Activated CD8-positive, alpha-beta memory T cell treated with anti-CD3 and anti-CD28 coated beads, Interleukin-2, amount 10 ng/mL, durations not matched to agents 7 days and 5 days (primary cell): ENCODE data around the gene MLH3. TPM values are rescaled to one million over a fixed set of nuclear protein-coding genes. Genes with fewer than 3 reads are reported as not detected.
"Not testable (repeated sequence)": the region's sequence is repeated elsewhere in the genome, so short reads cannot be mapped to it uniquely, and the experiment has no call there.

Source experiments
- ATAC-seq: fragments of 150-1000 bp; cut with Tn5 transposase; one replicate; pipeline ENCODE4 v1.10.0; 2021; ENCODE audit warnings: moderate library complexity
- CTCF ChIA-PET: fragments of 350-600 bp; sonication (Branson Sonifier 250); formaldehyde crosslinking; loops from one replicate; lab custom pipeline; 2021; ENCODE audit warnings: antibody characterized with exemption; lab: Charles Lee
- DNase-seq: peaks from one replicate; pipeline ENCODE4 v3.0.0-alpha.2; 2020
- H3K27ac Mint-ChIP-seq: one replicate; pipeline ENCODE4 v1.8.0; 2021; ENCODE audit warnings: mild to moderate bottlenecking, mixed read lengths
- H3K27me3 Mint-ChIP-seq: one replicate; pipeline ENCODE4 v1.8.0; 2021; ENCODE audit warnings: mixed read lengths
- H3K36me3 Mint-ChIP-seq: one replicate; pipeline ENCODE4 v1.8.0; 2021; ENCODE audit warnings: mild to moderate bottlenecking, mixed read lengths
- H3K4me1 Mint-ChIP-seq: one replicate; pipeline ENCODE4 v1.8.0; 2021; ENCODE audit warnings: mixed read lengths
- H3K4me3 Mint-ChIP-seq: one replicate; pipeline ENCODE4 v1.8.0; 2021; ENCODE audit warnings: mild to moderate bottlenecking, moderate library complexity, mixed read lengths
- H3K9me3 Mint-ChIP-seq: one replicate; pipeline ENCODE4 v1.8.0; 2022; ENCODE audit warnings: low read depth, mixed read lengths
- total RNA-seq, 2 experiments: library from RNA; stranded (reverse); gene quantifications; one replicate each; pipeline ENCODE4 v1.2.3, GENCODE V29; 2021

Gene MLH3
- total RNA-seq, 2 experiments from 2014 or later, result 15.1 to 16.2 TPM

DNA sequence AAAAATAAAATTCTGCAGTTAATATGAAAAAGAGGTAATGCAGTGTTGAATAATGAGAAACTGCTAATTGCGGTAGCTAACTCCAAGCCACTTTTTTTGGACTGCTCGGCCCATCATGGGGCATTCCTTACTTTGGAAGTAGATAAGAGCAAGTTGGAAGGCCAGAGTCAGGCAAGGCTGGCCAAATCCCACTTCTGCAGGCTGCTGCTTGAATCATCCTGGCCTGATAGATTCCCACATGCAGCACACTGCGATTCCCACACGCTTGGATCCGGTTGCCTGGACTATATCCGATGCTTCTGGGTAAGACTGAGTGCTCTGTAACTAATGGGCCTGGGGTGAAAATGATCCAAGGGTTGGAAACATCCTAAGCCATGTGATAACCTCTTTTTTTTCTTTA, 38.0 kb downstream of the MLH3 start:
- H3K4me3 Mint-ChIP-seq, result no peak overlapping the region
- H3K27ac Mint-ChIP-seq, result no peak overlapping the region
- peaks cover 33% of the 10 kb centered on the region for H3K36me3 Mint-ChIP-seq
- ATAC-seq (no peak), DNase-seq (no peak)
- H3K27me3 Mint-ChIP-seq, result no peaks in the 10 kb centered on the region
- CTCF ChIA-PET, result interaction anchor here (1.4 to 1.8 kb wide), 2 partner anchors 9 to 153 kb away, joined by 3 to 4 read pairs; no protein-coding TSS in a partner anchor
- no peaks in the 10 kb centered on the region for H3K9me3 Mint-ChIP-seq
- peaks cover 16% of the 10 kb centered on the region for H3K4me1 Mint-ChIP-seq

DNA sequence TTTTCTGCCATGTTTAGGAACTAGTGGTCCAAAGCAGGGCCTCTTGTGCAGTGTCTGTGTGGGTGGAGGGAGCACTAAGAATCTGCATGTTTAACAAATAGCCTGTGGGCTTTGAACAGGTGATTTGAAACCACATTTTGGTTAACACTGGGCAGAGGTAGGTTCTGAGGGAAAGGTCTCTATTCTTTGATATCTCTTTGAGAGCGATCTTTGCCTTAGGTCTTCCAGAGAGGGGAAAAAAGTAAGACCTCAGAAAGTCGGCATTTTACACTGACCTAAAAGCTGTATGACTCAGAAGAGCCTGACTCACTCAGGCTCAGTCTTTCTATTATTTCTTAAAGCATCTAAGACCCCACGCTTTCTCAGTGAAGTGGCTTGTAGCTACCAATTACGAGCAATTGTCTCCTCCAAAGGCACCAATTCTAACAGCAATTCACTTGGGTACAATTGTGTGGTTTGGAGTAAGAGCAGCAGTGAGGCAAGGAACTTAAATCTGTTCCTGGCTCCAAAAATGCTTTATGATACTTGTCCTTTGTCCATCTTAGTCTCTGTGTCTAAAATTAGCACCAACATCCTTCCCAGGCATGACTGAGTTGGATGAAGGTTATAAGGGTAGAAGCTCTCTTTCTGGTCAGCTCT, 39.8 kb downstream of the MLH3 start:
- no peak for DNase-seq
- H3K4me1 Mint-ChIP-seq, result peaks cover 20% of the 10 kb centered on the region
- CTCF ChIA-PET, result interaction anchor here (1.2 to 1.8 kb wide), 3 partner anchors 11 to 151 kb away, joined by 3 to 4 read pairs (median 3); no protein-coding TSS in a partner anchor
- H3K27ac Mint-ChIP-seq, result no peak overlapping the region
- peak; percentile 56 for ATAC-seq
- peaks cover 36% of the 10 kb centered on the region for H3K36me3 Mint-ChIP-seq
- H3K9me3 Mint-ChIP-seq, result no peaks in the 10 kb centered on the region
- no peaks in the 10 kb centered on the region for H3K27me3 Mint-ChIP-seq
- H3K4me3 Mint-ChIP-seq, result no peak overlapping the region

DNA sequence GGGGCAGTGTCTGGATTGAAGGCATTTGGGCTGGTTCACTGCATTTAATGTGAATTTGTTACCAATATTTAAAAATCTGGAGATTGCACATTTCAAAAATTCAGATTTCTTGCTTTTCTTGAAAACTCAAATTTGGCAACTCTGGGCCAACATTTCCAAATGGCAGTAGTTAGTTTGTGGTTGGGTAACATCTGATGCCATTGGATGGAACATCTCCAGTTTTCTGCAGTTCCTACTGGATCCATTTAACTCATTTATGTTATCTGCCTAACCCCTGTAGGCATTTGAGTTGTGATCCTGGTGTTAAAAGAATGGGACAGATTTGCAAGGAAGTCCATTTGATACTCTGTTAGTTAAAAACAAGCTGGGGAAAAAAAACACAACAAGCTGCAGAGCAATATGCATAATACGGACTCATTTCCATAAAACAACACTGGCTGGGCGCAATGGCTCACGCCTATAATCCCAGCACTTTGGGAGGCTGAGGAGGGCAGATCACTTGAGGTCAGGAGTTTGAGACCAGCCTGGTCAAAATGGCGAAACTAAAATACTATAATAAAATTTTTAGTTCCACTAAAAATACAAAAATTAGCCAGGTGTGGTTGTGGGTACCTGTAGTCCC, 40.7 kb downstream of the MLH3 start:
- CTCF ChIA-PET, result interaction anchor here (1.3 kb wide), 2 partner anchors 12 to 56 kb away, joined by 3 read pairs; no protein-coding TSS in a partner anchor
- Mint-ChIP-seq H3K4me3 (no peak overlapping the region), H3K27me3 (no peaks in the 10 kb centered on the region), H3K9me3 (no peaks in the 10 kb centered on the region), H3K27ac (no peak overlapping the region), H3K4me1 (peaks cover 22% of the 10 kb centered on the region), H3K36me3 (peaks cover 43% of the 10 kb centered on the region)
- DNase-seq (no peak), ATAC-seq (no peak)

DNA sequence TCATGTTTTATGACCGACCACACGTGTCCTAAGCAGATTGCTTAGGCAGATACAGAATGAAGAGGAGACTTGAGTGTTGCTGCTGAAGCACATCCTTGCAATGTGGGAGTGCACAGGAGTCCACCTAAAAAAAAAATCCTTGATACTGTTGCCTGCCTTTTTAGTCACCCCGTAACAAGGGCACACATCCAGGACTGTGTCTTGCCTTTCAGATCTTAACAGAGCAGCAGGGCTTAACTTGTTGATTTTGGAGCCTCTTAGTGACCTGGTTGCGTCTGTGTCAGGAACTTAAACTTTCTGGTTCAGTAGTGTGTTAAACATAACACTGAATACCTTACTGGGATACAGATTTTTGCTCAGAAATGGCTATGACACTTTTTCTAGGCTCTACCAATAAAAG, 42.1 kb downstream of the MLH3 start:
- Mint-ChIP-seq H3K27ac (no peak overlapping the region), H3K4me3 (no peak overlapping the region), H3K4me1 (peaks cover 32% of the 10 kb centered on the region), H3K36me3 (peaks cover 50% of the 10 kb centered on the region), H3K9me3 (no peaks in the 10 kb centered on the region), H3K27me3 (no peaks in the 10 kb centered on the region)
- CTCF ChIA-PET, result interaction anchor here (0.7 kb wide), 1 partner anchor 516 kb away, joined by 3 read pairs; the partner anchor contains the start of genes ISCA2 and NPC2
- ATAC-seq (no peak), DNase-seq (no peak)

DNA sequence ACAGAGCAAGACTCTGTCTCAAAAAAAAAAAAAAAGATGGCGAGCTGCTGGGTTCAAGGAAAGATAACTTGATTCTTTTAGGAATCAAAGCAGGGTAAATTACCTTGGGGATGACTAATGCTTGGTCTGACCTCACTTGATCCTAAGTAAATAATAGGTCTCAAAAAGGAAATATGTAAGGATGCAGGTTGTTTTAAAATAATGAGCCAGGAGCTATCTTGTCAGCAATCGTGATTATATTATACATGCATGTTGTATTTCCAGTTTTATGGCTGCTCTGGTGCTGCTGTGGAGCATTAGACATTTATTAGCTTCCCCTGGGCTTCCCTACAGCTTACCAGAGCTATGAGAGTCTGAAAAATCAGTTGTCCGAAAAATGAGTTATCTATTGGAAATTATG, 45.9 kb downstream of the MLH3 start:
- CTCF ChIA-PET, result interaction anchor here (0.9 to 2.9 kb wide), 3 partner anchors 60 to 145 kb away, joined by 3 to 14 read pairs (median 3); no protein-coding TSS in a partner anchor
- Mint-ChIP-seq H3K27ac (no peak overlapping the region), H3K9me3 (no peaks in the 10 kb centered on the region), H3K36me3 (peaks cover 56% of the 10 kb centered on the region), H3K4me3 (no peak overlapping the region), H3K4me1 (peaks cover 38% of the 10 kb centered on the region), H3K27me3 (no peaks in the 10 kb centered on the region)
- ATAC-seq (no peak), DNase-seq (no peak)

DNA sequence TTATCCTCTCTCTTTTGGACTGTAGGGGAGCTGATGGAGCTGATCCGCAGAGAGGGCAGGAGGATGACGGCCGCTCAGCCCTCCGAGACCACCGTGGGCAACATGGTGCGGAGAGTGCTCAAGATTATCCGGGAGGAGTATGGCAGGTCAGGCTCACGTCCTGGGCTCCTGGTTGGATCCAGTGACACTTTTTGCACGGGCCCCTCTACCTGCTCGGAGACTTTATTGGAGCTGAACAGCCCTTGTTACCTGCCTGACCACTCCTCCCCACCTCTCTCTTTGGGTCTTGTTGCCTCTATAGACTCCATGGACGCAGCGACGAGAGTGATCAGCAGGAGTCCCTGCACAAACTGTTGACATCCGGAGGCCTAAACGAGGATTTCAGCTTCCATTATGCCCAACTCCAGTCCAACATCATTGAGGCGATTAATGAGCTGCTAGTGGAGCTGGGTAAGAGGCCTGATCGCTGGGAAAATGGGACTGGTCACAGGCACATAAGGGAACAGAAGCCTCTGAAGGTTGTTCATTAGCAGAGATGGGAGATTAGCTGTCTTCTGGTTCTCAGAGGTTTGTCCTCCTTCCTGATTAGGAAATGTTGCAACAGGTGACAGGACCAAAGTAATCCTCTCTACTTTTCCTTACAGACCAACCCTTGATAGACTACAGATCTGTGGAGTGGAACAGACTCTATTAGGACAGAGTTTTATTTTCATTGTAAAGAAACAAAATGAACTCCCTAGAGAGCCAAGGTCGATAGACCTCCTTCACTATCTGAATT, 47.8 kb downstream of the MLH3 start:
- ATAC-seq (no peak), DNase-seq (no peak)
- CTCF ChIA-PET, result interaction anchor here (0.7 to 2.9 kb wide), 12 partner anchors 10 to 141 kb away, joined by 3 to 14 read pairs (median 3); partner anchors contain the start of genes ACYP1 and RPS6KL1
- H3K27me3 Mint-ChIP-seq, result no peaks in the 10 kb centered on the region
- no peaks in the 10 kb centered on the region for H3K9me3 Mint-ChIP-seq
- H3K4me3 Mint-ChIP-seq, result peak overlapping the region; percentile 95
- H3K27ac Mint-ChIP-seq, result peak overlapping the region; percentile 92
- H3K4me1 Mint-ChIP-seq, result peaks cover 38% of the 10 kb centered on the region
- H3K36me3 Mint-ChIP-seq, result peaks cover 45% of the 10 kb centered on the region

DNA sequence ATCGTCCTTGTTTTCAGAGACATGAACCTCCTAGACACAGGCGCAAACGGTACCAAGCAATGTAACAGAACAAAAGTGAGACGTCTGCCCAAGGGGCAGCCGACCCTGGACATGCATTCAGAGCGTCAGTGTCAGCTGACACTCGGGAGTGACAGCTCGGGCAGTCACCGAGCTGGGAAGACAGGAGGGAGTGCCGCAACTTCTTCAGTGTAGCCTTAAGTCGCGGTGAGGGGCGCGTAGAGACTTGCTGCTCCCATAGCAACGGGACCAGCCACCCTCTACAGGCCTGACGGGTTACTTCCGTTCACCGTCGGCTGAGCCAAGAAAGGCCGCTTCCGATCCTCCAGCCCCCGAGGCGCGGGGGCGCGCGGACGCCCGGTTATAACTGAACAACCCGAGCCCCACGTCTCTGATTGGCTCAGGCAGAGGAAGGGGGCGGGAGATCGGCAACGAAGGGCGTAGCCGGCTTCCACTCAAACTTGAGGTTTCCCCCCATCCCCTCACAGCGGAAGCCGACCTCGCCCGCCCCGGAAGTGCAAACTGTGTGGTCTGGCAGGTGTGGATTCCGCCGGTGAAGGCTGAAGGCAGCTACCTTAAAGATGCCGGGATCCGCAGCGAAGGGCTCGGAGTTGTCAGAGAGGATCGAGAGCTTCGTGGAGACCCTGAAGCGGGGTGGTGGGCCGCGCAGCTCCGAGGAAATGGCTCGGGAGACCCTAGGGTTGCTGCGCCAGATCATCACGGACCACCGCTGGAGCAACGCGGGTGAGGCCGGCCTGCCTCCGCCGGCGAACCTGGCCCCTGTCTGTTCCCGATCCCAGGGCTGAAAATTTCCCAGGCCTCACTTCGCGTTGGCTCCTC, 48.6 kb downstream of the MLH3 start, which contains the start of gene EIF2B2:
EIF2B2 (plus strand) TSS at position 530 of the 858 bp plus-strand sequence; CDS start at position 600, 70 bp downstream.
- Mint-ChIP-seq H3K9me3 (no peaks in the 10 kb centered on the region), H3K4me1 (peaks cover 37% of the 10 kb centered on the region), H3K27me3 (no peaks in the 10 kb centered on the region), H3K36me3 (peaks cover 41% of the 10 kb centered on the region), H3K4me3 (peak within 1 kb of the TSS; percentile 95), H3K27ac (peak within 1 kb of the TSS; percentile 92)
- CTCF ChIA-PET, result interaction anchor here (0.6 to 2.9 kb wide), 10 partner anchors 12 to 294 kb away, joined by 3 to 14 read pairs (median 3); partner anchors contain the start of genes ACYP1 and RPS6KL1
- peak; percentile 100 for DNase-seq
- peak; percentile 98 for ATAC-seq

DNA sequence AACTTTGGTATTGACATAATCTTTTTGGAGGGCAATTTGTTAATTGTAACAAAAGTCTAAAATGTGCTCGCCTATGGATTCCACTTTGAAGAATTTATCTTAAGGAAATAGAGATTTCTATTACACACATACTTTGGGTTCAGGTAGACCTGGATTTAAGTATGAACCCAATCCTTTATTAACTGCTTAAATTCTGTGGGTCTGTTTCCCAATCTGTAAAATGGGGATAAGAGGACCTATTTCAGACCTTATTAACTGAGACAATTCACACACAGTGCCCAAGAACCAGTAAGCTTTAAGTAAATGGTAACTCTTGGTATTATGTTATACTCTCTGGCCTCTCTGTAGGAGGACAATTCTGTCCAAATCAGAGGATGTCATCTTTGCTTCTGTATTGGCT, 49.4 kb downstream of the MLH3 start:
- no peak for DNase-seq
- Mint-ChIP-seq H3K9me3 (no peaks in the 10 kb centered on the region), H3K36me3 (peaks cover 35% of the 10 kb centered on the region), H3K27me3 (no peaks in the 10 kb centered on the region), H3K27ac (peak overlapping the region; percentile 92), H3K4me1 (peaks cover 34% of the 10 kb centered on the region), H3K4me3 (peak overlapping the region; percentile 95)
- ATAC-seq, result no peak
- CTCF ChIA-PET, result interaction anchor here (0.6 to 1.8 kb wide), 4 partner anchors 12 to 390 kb away, joined by 3 to 5 read pairs (median 5); partner anchors contain the start of gene LTBP2

DNA sequence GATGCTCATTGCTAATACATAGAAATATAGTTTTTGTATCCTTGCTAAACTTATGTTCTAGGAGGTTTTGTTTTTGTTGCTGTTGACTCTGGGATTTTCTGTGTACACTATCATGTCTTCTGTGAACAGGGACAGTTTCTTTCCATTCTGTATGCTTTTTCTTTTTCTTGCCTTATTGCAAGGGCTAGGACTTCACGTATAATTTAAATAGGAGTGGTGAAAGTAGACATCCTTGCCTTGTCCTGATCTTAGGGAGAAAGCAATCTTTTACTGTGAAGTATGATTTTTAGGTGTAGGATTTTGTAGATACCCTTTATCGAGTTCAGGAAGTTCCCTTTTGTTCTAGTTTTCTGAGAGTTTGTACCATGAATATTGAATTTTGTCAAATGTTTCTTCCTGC, 50.0 kb downstream of the MLH3 start:
- ATAC-seq (no peak), DNase-seq (no peak)
- CTCF ChIA-PET, result interaction anchor here (1.5 kb wide), 1 partner anchor 389 kb away, joined by 3 read pairs; the partner anchor contains the start of gene LTBP2
- Mint-ChIP-seq H3K9me3 (no peaks in the 10 kb centered on the region), H3K27ac (no peak overlapping the region), H3K4me1 (peaks cover 34% of the 10 kb centered on the region), H3K36me3 (peaks cover 29% of the 10 kb centered on the region), H3K4me3 (no peak overlapping the region), H3K27me3 (no peaks in the 10 kb centered on the region)

DNA sequence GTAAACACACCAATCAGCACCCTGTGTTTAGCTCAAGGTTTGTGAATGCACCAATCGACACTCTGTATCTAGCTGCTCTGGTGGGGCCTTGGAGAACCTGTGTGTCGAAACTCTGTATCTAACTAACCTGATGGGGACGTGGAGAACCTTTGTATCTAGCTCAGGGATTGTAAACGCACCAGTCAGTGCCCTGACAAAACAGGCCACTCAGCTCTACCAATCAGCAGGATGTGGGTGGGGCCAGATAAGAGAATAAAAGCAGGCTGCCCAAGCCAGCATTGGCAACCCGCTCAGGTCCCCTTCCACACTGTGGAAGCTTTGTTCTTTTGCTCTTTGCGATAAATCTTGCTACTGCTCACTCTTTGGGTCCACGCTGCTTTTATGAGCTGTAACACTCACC, 55.5 kb downstream of the MLH3 start:
- H3K27me3 Mint-ChIP-seq, H3K27ac Mint-ChIP-seq, CTCF ChIA-PET, H3K36me3 Mint-ChIP-seq, ATAC-seq, DNase-seq, H3K4me3 Mint-ChIP-seq, H3K4me1 Mint-ChIP-seq, H3K9me3 Mint-ChIP-seq: not testable (repeated sequence)

DNA sequence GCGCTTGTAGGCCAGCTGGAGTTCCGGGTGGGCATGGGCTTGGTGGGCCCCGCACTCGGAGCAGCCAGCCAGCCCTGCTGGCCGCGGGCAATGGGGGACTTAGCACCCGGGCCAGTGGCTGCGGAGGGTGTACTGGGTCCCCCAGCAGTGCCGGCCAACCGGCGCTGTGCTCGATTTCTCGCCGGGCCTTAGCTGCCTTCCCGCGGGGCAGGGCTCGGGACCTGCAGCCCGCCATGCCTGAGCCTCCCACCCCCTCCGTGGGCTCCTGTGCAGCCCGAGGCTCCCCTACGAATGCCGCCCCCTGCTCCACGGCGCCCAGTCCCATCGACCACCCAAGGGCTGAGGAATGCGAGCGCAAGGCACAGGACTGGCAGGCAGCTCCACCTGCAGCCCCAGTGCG, 57.1 kb downstream of the MLH3 start:
- H3K9me3 Mint-ChIP-seq, H3K4me3 Mint-ChIP-seq, DNase-seq, H3K27ac Mint-ChIP-seq, H3K27me3 Mint-ChIP-seq, CTCF ChIA-PET, H3K4me1 Mint-ChIP-seq, H3K36me3 Mint-ChIP-seq, ATAC-seq: not testable (repeated sequence)

DNA sequence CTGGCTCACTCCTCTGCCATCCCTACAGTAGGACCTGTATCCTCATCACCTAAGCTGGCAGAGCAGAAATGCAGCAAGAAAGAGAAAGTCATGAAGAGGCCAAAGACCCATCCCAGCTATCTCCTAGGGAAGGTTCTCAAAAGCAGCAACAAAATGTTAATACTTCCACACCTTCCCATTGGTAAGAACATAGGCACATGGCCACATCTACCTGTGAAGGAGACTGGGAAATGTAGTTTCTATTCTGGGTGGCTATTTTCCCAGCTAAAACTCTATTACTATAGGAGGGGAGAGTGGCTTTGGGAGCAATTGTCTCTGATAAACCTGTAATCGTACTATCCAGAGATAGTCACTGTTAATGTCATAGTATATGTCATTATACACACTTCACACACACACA, 62.3 kb downstream of the MLH3 start:
- no peak overlapping the region for H3K4me3 Mint-ChIP-seq
- H3K27ac Mint-ChIP-seq, result no peak overlapping the region
- ATAC-seq (no peak), DNase-seq (no peak)
- H3K27me3 Mint-ChIP-seq, result no peaks in the 10 kb centered on the region
- no peaks in the 10 kb centered on the region for H3K36me3 Mint-ChIP-seq
- H3K9me3 Mint-ChIP-seq, result no peaks in the 10 kb centered on the region
- no peaks in the 10 kb centered on the region for H3K4me1 Mint-ChIP-seq
- CTCF ChIA-PET, result no interaction called here
